GM12872 (cell line): ENCODE measurements around the gene KREMEN2.

Experiments
- CTCF ChIP-seq: IDR thresholded peaks from 3 replicates; pipeline ENCODE4 v1.5.1; 2011; ENCODE audit warnings: low read depth, mild to moderate bottlenecking, low read length, moderate library complexity; ENCODE audit not compliant: insufficient read depth

KREMEN2 gene

GRCh38 chr16:2967721-2968161 is 3.7 kb downstream of the KREMEN2 start:
- TF ChIP-seq CTCF: no peak

- TF ChIP-seq CTCF: no peak
These were observed 4.3 kb downstream of the KREMEN2 start for GRCh38 chr16:2968368-2968737.

GRCh38 chr16:2968738-2969544 is 4.9 kb downstream of the KREMEN2 start, which contains the start of gene PAQR4:
TSS of gene PAQR4 (plus strand) at chr16:2969348. CDS start at chr16:2969675, 327 bp downstream.
- no peak for TF ChIP-seq CTCF

- peak; percentile 70 for TF ChIP-seq CTCF
These were observed 5.8 kb downstream of the KREMEN2 start for GRCh38 chr16:2969545-2970521.

- TF ChIP-seq CTCF: no peak
These were observed 6.5 kb downstream of the KREMEN2 start for GRCh38 chr16:2970563-2970962.

GRCh38 chr16:2971134-2971984 is 7.3 kb downstream of the KREMEN2 start:
- TF ChIP-seq CTCF: no peak
